SK-N-SH (cell line): ENCODE measurements around the gene RAPH1. TPM values are rescaled to one million over a fixed set of nuclear protein-coding genes. Genes with fewer than 3 reads are reported as not detected.
"Not testable (repeated sequence)": the region's sequence is repeated elsewhere in the genome, so short reads cannot be mapped to it uniquely, and the experiment has no call there.

Source experiments
- CTCF ChIA-PET: fragments of 300-600, 350-600 bp; formaldehyde crosslinking; extraction: SDS; loops from one replicate; lab custom pipeline; 2021; lab: Yijun Ruan, JAX
- POLR2A ChIA-PET: fragments of 350-600 bp; sonication (Branson Sonifier 250); formaldehyde crosslinking; extraction: SDS; loops from one replicate; lab custom pipeline; 2020; ENCODE audit warnings: antibody characterized with exemption, inconsistent platforms; lab: Yijun Ruan, JAX
- DNase-seq: peaks from one replicate; pipeline ENCODE4 v3.0.0; 2012
- H2AFZ ChIP-seq: fragments of 200-600 bp; sonication (generic); 2 replicates; pipeline ENCODE4 v1.8.1; 2016; ENCODE audit warnings: antibody characterized with exemption, mild to moderate bottlenecking, low read depth
- H3F3A ChIP-seq: fragments of 200-600 bp; sonication (generic); replicated peaks from 2 replicates; pipeline ENCODE3; 2016; ENCODE audit warnings: antibody characterized with exemption, mild to moderate bottlenecking; ENCODE audit not compliant: insufficient read depth
- H3K27ac ChIP-seq, 2 experiments: fragments of 200-500 bp in 1 of 2; fragments of 200-600 bp in 1 of 2; sonication (Bioruptor generic) in 1 of 2; sonication (generic), shearing (Covaris generic) in 1 of 2; 2 replicates each; pipeline versions ENCODE4 v1.5.1 to v1.6.1; 2014 to 2016; ENCODE audit warnings: low read depth in 2 of 2, inconsistent platforms in 1 of 2, low read length in 1 of 2, mild to moderate bottlenecking in 1 of 2, mixed read lengths in 1 of 2
- H3K27me3 ChIP-seq: fragments of 200-600 bp; sonication (generic), shearing (Covaris generic); 2 replicates; pipeline ENCODE4 v1.6.1; 2016; ENCODE audit warnings: mixed run types; ENCODE audit not compliant: insufficient read depth
- H3K36me3 ChIP-seq, 2 experiments: fragments of 200-500 bp in 1 of 2; fragments of 200-600 bp in 1 of 2; sonication (Bioruptor generic) in 1 of 2; sonication (generic) in 1 of 2; replicated peaks in 1 of 2; 2 replicates each; pipeline versions ENCODE3 to v1.5.1; 2014 to 2016; ENCODE audit warnings: low read length in 1 of 2, mild to moderate bottlenecking in 1 of 2; ENCODE audit not compliant: insufficient read depth in 2 of 2, control insufficient read depth in 1 of 2
- H3K4me1 ChIP-seq, 2 experiments: fragments of 200-500 bp in 1 of 2; fragments of 200-600 bp in 1 of 2; sonication (Bioruptor generic) in 1 of 2; sonication (generic), shearing (Covaris generic) in 1 of 2; 2 replicates each; pipeline versions ENCODE4 v1.5.1 to v1.6.1; 2014 to 2016; ENCODE audit warnings: low read depth in 1 of 2, low read length in 1 of 2, mixed run types in 1 of 2; ENCODE audit not compliant: insufficient read depth in 2 of 2, control insufficient read depth in 1 of 2
- H3K4me2 ChIP-seq: fragments of 200-600 bp; sonication (generic), shearing (Covaris generic); 2 replicates; pipeline ENCODE4 v1.6.1; 2017; ENCODE audit warnings: mixed run types
- H3K4me3 ChIP-seq, 2 experiments: fragments of 200-500 bp in 1 of 2; fragments of 200-600 bp in 1 of 2; sonication (Bioruptor generic) in 1 of 2; sonication (generic), shearing (Covaris generic) in 1 of 2; 2 replicates each; pipeline versions ENCODE4 v1.5.1 to v1.8.1; 2014 to 2016; ENCODE audit warnings: low read depth in 2 of 2, inconsistent platforms in 1 of 2, low read length in 1 of 2, mild to moderate bottlenecking in 1 of 2, mixed read lengths in 1 of 2, moderate library complexity in 1 of 2
- H3K79me2 ChIP-seq: fragments of 200-600 bp; sonication (generic); 2 replicates; pipeline ENCODE4 v1.8.1; 2017; ENCODE audit warnings: mild to moderate bottlenecking; ENCODE audit not compliant: insufficient read depth
- H3K9ac ChIP-seq: fragments of 200-600 bp; sonication (generic); 2 replicates; pipeline ENCODE4 v1.6.1; 2017; ENCODE audit warnings: mixed run types
- H3K9me2 ChIP-seq: fragments of 200-600 bp; sonication (generic); 2 replicates; pipeline ENCODE4 v1.6.1; 2017; ENCODE audit warnings: mixed run types
- H3K9me3 ChIP-seq: fragments of 200-600 bp; sonication (generic); 2 replicates; pipeline ENCODE4 v1.6.1; 2017; ENCODE audit warnings: mixed run types, mild to moderate bottlenecking, moderate library complexity
- H4K20me1 ChIP-seq: fragments of 200-600 bp; sonication (generic); 2 replicates; pipeline ENCODE4 v1.6.1; 2017; ENCODE audit warnings: mild to moderate bottlenecking, mixed run types; ENCODE audit not compliant: insufficient read depth
- FOSL2 ChIP-seq: IDR thresholded peaks from 2 replicates; pipeline ENCODE4 v1.4.0; 2012; ENCODE audit warnings: low read depth, mild to moderate bottlenecking, moderate library complexity, borderline replicate concordance
- TAF1 ChIP-seq: IDR thresholded peaks from 2 replicates; pipeline ENCODE4 v1.6.1; 2012; ENCODE audit warnings: low read depth, mild to moderate bottlenecking, low read length, moderate library complexity, borderline replicate concordance
- TCF12 ChIP-seq: IDR thresholded peaks from 2 replicates; pipeline ENCODE4 v1.4.0; 2012
- YY1 ChIP-seq: IDR thresholded peaks from 2 replicates; pipeline ENCODE4 v1.4.0; 2012; ENCODE audit warnings: low read depth, mild to moderate bottlenecking
- WGBS: methylation state at CpG from one replicate; pipeline ENCODE4 v1.1.6; 2017; ENCODE audit warnings: low lambda C conversion rate; 5-methylcytosine and 5-hydroxymethylcytosine counted together
- polyA plus RNA-seq, 3 experiments: library from polyadenylated mRNA; depleted of rRNA; stranded (reverse); fragments of >200 nt; gene quantifications; 2 replicates each; pipeline ENCODE4 v1.2.3, GENCODE V29; 2012
- TF ChIP-seq, protein P1 (sequence below): fragments of 150-350 bp; IDR thresholded peaks from 2 replicates; pipeline ENCODE4 v1.6.1; 2016; ENCODE audit warnings: mild to moderate bottlenecking, low read depth, low read length
- TF ChIP-seq, protein P2 (sequence below): fragments of 200-600 bp; sonication (generic); IDR thresholded peaks from 2 replicates; pipeline ENCODE4 v1.6.1; 2017; ENCODE audit warnings: antibody characterized with exemption, mild to moderate bottlenecking, moderate library complexity
- TF ChIP-seq, protein P3 (sequence below): IDR thresholded peaks from 2 replicates; pipeline ENCODE4 v1.6.1; 2012; ENCODE audit warnings: mild to moderate bottlenecking, low read depth, low read length, moderate library complexity

The RAPH1 gene
- polyA plus RNA-seq, 1 of the 3 experiments (the other 2 are of a cell fraction), result 6.7 TPM

DNA sequence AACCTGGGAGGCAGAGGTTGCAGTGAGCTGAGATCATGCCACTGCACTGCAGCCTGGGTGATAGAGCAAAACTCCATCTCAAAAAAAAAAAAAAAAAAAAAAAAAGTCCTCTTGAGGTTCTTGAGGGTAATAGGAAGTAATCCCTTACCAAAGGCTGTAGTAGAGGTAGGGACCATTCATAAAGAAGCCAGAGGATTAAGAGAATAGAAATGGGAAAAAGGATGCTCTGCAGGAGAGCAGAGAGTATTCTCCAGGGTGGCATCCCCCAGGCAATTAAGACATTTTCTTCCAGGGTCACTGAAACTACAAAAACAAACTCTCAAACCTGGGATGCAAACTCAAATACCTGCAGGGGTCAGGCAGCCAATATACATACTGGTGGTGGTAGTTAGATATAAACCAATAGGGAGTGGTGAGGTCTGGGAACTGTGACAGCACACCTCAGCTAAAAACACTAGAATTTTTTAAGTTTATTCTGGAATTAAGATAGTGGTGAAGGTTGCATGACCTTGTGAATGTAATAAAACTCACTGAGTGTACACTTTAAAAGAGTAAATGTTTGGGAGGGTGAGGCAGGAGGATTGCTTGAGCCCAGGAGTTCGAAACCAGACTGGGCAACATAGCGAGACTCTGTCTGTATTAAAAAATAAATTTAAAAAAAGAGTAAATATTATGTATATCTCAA, 24.7 kb downstream of the RAPH1 start:
- TF ChIP-seq YY1, result no peak
- no peak for TF ChIP-seq FOSL2
- no peak for TF ChIP-seq TAF1
- TF ChIP-seq, protein P1, sequence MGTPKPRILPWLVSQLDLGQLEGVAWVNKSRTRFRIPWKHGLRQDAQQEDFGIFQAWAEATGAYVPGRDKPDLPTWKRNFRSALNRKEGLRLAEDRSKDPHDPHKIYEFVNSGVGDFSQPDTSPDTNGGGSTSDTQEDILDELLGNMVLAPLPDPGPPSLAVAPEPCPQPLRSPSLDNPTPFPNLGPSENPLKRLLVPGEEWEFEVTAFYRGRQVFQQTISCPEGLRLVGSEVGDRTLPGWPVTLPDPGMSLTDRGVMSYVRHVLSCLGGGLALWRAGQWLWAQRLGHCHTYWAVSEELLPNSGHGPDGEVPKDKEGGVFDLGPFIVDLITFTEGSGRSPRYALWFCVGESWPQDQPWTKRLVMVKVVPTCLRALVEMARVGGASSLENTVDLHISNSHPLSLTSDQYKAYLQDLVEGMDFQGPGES, result no peak
- TF ChIP-seq, all 33 proteins: peak for 0
- POLR2A ChIA-PET, result no interaction called here
- no peaks in the 10 kb centered on the region for H3K9me2 ChIP-seq
- H2AFZ ChIP-seq, result no peak overlapping the region
- CTCF ChIA-PET, result interaction anchor here (0.8 to 1.0 kb wide), 2 partner anchors 9 kb away, joined by 3 to 5 read pairs; no protein-coding TSS in a partner anchor
- H3K36me3 ChIP-seq, result peaks cover 0 to 4% of the 10 kb centered on the region in 2 experiments
- 96% methylated on average over 2 of the region's 2 CpGs for WGBS
- no peaks in the 10 kb centered on the region for H3K9me3 ChIP-seq
- no peaks in the 10 kb centered on the region for H3F3A ChIP-seq
- H3K79me2 ChIP-seq, result peaks cover 95% of the 10 kb centered on the region
- H3K4me2 ChIP-seq, result no peak overlapping the region
- no peaks in the 10 kb centered on the region for H3K27me3 ChIP-seq
- no peak for DNase-seq
- no peaks in the 10 kb centered on the region; a peak in 1 of 4 replicates for H3K4me1 ChIP-seq
- no peak overlapping the region for H3K27ac ChIP-seq
- H3K9ac ChIP-seq, result no peak overlapping the region
- H3K4me3 ChIP-seq, result no peak overlapping the region
- H4K20me1 ChIP-seq, result peaks cover 44% of the 10 kb centered on the region

DNA sequence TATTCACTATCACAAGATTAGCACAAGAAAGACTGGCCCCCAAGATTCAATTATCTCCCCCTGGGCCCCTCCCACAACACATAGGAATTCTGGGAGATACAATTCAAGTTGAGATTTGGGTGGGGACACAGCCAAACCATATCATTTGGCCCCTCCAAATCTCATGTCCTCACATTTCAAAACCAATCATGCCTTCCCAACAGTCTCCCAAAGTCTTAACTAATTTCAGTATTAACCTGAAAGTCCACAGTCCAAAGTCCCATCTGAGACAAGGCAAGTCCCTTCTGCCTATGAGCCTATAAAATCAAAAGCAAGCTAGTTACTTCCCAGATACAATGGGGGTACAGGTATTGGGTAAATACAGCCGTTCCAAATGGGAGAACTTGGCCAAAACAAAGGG, 31.6 kb downstream of the RAPH1 start:
- 100% methylated on average over 1 of the region's 1 CpG for WGBS
- not testable (repeated sequence) for DNase-seq

DNA sequence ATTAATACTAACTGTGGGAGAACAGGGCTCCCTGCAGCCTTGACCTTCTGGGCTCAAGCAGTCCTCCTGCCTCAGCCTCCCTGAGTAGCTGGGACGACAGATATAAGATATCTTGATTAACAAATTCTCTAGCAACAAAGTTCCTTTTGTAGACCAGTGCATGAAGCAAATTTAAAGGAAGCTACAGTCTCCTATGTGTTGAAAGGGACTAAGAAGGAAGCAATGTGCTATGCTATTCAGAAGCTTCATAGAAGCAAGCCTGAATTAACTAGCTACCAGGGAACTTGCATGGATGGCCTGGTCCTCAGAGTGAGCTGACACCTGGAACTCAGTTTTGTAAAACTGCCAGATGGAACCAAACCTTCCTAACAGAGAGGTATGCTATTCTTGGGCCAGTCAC, 33.2 kb downstream of the RAPH1 start:
- DNase-seq, result no peak
- peaks cover 96% of the 10 kb centered on the region for H3K79me2 ChIP-seq
- WGBS, result 100% methylated on average over 1 of the region's 1 CpG
- no peak overlapping the region for H3K4me3 ChIP-seq
- no peak overlapping the region for H2AFZ ChIP-seq
- peaks cover 23% of the 10 kb centered on the region for H4K20me1 ChIP-seq
- peaks cover 0 to 8% of the 10 kb centered on the region in 2 experiments for H3K36me3 ChIP-seq
- H3F3A ChIP-seq, result peaks cover 12% of the 10 kb centered on the region
- ChIA-PET POLR2A (no interaction called here), CTCF (no interaction called here)
- no peaks in the 10 kb centered on the region for H3K9me2 ChIP-seq
- H3K27me3 ChIP-seq, result no peaks in the 10 kb centered on the region
- no peaks in the 10 kb centered on the region for H3K9me3 ChIP-seq
- TF ChIP-seq, protein P2, sequence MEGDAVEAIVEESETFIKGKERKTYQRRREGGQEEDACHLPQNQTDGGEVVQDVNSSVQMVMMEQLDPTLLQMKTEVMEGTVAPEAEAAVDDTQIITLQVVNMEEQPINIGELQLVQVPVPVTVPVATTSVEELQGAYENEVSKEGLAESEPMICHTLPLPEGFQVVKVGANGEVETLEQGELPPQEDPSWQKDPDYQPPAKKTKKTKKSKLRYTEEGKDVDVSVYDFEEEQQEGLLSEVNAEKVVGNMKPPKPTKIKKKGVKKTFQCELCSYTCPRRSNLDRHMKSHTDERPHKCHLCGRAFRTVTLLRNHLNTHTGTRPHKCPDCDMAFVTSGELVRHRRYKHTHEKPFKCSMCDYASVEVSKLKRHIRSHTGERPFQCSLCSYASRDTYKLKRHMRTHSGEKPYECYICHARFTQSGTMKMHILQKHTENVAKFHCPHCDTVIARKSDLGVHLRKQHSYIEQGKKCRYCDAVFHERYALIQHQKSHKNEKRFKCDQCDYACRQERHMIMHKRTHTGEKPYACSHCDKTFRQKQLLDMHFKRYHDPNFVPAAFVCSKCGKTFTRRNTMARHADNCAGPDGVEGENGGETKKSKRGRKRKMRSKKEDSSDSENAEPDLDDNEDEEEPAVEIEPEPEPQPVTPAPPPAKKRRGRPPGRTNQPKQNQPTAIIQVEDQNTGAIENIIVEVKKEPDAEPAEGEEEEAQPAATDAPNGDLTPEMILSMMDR, result no peak
- no peak for TF ChIP-seq TAF1
- TF ChIP-seq TCF12, result no peak
- TF ChIP-seq, protein P3, sequence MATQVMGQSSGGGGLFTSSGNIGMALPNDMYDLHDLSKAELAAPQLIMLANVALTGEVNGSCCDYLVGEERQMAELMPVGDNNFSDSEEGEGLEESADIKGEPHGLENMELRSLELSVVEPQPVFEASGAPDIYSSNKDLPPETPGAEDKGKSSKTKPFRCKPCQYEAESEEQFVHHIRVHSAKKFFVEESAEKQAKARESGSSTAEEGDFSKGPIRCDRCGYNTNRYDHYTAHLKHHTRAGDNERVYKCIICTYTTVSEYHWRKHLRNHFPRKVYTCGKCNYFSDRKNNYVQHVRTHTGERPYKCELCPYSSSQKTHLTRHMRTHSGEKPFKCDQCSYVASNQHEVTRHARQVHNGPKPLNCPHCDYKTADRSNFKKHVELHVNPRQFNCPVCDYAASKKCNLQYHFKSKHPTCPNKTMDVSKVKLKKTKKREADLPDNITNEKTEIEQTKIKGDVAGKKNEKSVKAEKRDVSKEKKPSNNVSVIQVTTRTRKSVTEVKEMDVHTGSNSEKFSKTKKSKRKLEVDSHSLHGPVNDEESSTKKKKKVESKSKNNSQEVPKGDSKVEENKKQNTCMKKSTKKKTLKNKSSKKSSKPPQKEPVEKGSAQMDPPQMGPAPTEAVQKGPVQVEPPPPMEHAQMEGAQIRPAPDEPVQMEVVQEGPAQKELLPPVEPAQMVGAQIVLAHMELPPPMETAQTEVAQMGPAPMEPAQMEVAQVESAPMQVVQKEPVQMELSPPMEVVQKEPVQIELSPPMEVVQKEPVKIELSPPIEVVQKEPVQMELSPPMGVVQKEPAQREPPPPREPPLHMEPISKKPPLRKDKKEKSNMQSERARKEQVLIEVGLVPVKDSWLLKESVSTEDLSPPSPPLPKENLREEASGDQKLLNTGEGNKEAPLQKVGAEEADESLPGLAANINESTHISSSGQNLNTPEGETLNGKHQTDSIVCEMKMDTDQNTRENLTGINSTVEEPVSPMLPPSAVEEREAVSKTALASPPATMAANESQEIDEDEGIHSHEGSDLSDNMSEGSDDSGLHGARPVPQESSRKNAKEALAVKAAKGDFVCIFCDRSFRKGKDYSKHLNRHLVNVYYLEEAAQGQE, result no peak
- no peak overlapping the region for H3K4me2 ChIP-seq
- no peak overlapping the region for H3K27ac ChIP-seq
- no peak overlapping the region for H3K9ac ChIP-seq
- H3K4me1 ChIP-seq, result peaks cover 4 to 5% of the 10 kb centered on the region in 2 experiments; a peak in 3 of 4 replicates

More for the DNA sequence above, 31.6 kb downstream of the RAPH1 start:
- H2AFZ ChIP-seq, H3K27me3 ChIP-seq, H3K9ac ChIP-seq, H3K9me3 ChIP-seq, H3F3A ChIP-seq, H3K9me2 ChIP-seq, H3K27ac ChIP-seq, POLR2A ChIA-PET, H3K4me1 ChIP-seq, CTCF ChIA-PET, H3K4me2 ChIP-seq, H3K4me3 ChIP-seq: not testable (repeated sequence)
- Histone ChIP-seq H3K36me3 (peaks cover 0 to 10% of the 10 kb centered on the region in 2 experiments), H4K20me1 (peaks cover 27% of the 10 kb centered on the region), H3K79me2 (peaks cover 96% of the 10 kb centered on the region)
